AG20443 (cell line): ENCODE results near the gene BTBD19.
A peak's percentile ranks its signal among the peaks of the same experiment; 100 is the strongest.
"Not testable (repeated sequence)": the region's sequence is repeated elsewhere in the genome, so short reads cannot be mapped to it uniquely, and the experiment has no call there.

Experiments
- DNase-seq: peaks from one replicate; pipeline ENCODE4 v3.0.0; 2012; ENCODE audit warnings: low spot score, mixed read lengths

Gene BTBD19

GRCh38 chr1:44808063-44808937 lies at the start of gene BTBD19:
Gene BTBD19, plus strand, starts transcription at chr1:44808523. Its CDS starts 298 bp downstream, at chr1:44808821.
- DNase-seq, result peak; percentile 93

GRCh38 chr1:44759077-44759476 lies 49.2 kb upstream of the BTBD19 start:
- DNase-seq, result no peak

- no peak for DNase-seq
These were observed 47.4 kb upstream of the BTBD19 start for GRCh38 chr1:44760876-44761275.

GRCh38 chr1:44766421-44766820 lies 41.9 kb upstream of the BTBD19 start:
- not testable (repeated sequence) for DNase-seq

GRCh38 chr1:44775078-44775929 lies 33.0 kb upstream of the BTBD19 start, which contains the start of gene RPS8:
Gene RPS8, plus strand, starts transcription at chr1:44775540. Its CDS starts 57 bp downstream, at chr1:44775597.
- DNase-seq, result peak; percentile 91

- peak; percentile 20 for DNase-seq
These were observed 32.2 kb upstream of the BTBD19 start for GRCh38 chr1:44775930-44776729.

GRCh38 chr1:44776730-44777068 lies 31.6 kb upstream of the BTBD19 start:
- no peak for DNase-seq

GRCh38 chr1:44777547-44777946 lies 30.8 kb upstream of the BTBD19 start:
- DNase-seq, result no peak

- no peak for DNase-seq
These were observed 30.2 kb upstream of the BTBD19 start for GRCh38 chr1:44777969-44778635.

- no peak for DNase-seq
These were observed 29.4 kb upstream of the BTBD19 start for GRCh38 chr1:44778705-44779576.

- no peak for DNase-seq
These were observed 27.7 kb upstream of the BTBD19 start for GRCh38 chr1:44780583-44781121.

GRCh38 chr1:44783697-44784093 lies 24.6 kb upstream of the BTBD19 start:
- DNase-seq, result no peak

- DNase-seq, result peak; percentile 33
These were observed 24.0 kb upstream of the BTBD19 start for GRCh38 chr1:44784094-44785028.

- DNase-seq, result no peak
These were observed 23.3 kb upstream of the BTBD19 start for GRCh38 chr1:44785029-44785380.

GRCh38 chr1:44785501-44786137 lies 22.7 kb upstream of the BTBD19 start:
- no peak for DNase-seq

- DNase-seq, result peak; percentile 76
These were observed 22.0 kb upstream of the BTBD19 start for GRCh38 chr1:44786138-44786840.

GRCh38 chr1:44786841-44787426 lies 21.4 kb upstream of the BTBD19 start:
- DNase-seq, result no peak

- no peak for DNase-seq
These were observed 20.8 kb upstream of the BTBD19 start for GRCh38 chr1:44787506-44787905.
